Medulla oblongata (tissue), 1 donor: Measurements from ENCODE around the gene PREX1.

Experiments
- DNase-seq: peaks from one replicate; pipeline ENCODE4 v3.0.0-alpha.2; 2015; ENCODE audit errors: extremely low spot score

Gene PREX1

DNA sequence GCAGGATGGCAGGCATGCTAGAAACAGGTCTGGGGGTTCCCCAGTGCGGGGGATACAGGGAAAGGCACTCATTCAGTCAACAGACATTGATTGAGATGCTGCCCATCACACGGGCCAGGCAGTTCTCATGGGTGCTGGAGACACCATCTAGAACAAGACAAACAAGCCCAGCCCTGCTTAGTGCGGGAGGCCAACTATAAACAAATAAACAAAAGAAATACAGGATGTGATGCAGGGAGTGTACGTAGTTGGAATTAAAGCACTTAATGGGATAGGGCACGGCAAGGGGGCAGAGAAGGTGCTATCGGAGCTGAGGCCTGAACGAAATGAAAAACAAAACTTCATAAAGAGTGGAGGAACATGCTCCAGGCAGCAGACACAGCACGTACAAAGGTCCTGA lies 169.3 kb downstream of the PREX1 start:
- no peak for DNase-seq

DNA sequence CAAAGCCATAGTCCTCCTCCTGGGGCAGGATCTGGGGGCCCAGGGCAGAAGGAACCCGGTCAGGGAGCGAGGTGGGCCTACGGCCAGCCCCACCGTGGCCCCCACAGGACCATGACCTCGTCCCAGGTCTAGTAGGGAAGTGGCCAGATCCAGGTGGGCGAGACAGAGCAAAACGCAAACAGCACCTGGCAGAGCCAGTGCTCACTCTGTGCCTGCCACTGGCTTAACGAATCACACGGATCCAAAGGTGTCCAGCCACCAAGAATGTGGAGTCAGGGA lies 169.7 kb downstream of the PREX1 start:
- no peak for DNase-seq

DNA sequence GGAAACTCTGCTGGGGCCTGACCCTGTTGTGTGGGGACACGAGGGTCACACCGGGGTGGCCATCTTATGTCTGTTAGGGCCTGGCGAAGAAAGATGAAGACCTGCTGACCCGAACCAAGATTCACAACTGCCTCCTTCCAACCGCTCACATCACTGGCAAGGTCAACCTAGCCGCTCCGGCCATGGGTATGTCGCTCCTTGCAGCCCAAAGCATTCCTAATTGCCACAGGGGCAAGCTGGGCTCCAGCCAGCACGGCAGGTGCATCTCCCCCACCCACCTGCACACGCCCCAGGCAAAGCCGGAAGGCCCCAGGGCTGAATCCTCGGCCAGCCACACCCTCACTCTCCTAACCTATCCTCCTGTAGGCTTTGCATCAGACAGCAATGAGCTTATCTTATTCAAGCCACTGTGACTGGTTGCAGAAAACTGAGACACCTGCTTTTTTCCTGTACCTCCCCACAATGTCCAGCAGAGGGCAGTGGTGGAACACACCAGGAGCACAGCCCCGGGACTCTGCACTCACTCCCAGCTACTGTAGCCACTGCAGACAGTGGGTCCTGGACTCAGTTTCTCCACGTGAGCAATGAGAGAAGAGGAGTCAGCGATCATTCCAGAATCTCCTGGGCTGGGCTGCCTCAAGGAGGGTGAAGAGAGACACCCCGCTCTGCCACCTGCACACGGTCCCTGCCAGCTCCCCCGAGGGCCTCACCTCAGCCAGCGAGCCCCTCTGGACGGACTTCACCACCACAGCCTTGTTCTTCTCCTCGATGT lies 170.2 kb downstream of the PREX1 start:
- DNase-seq: peak; percentile 97

DNA sequence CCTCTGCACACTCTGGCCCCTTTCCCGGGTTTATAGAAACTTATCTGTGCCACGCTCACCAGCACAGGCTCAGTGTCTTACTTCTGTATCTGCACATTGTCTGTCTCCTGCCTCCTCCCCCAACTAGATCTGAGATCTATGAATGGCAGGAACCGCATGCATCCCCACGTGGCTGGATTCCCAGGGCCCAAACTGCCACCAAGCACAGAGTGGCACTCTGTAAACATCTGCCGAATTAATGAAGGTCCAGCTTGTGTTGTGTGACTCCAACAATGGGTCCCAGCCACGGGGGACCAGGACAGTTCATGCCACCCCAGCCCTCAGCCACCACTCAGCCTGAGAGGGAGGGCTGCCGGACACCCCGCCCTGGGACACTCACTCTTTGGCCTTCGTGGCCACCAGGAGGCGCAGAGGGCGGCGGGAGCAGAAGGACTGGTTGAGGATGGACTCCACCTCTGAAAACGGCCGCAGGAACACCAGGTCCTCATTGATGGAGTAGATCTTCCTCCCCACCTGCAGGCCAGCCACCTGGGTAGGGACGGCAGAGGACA lies 171.1 kb downstream of the PREX1 start:
- peak; percentile 98 for DNase-seq

DNA sequence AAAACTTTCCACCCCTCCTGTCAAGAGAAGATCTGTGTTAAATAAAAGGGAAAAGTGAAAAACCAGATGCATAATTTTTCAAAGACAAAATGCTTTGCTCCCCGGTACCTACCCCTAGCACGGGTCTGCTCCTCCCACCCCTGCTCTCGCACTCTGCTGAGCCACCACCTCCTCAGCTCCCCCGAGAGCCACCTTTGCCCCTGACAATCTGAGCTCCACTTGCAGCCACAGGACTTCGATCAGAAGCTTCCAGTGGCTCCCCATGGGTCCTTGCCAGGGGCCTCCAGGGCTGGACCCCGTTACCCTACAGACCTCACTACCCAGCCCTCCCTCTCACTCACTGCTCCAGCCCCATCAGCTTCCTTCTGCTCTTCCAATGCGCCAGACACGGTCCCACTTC lies 171.7 kb downstream of the PREX1 start:
- no peak for DNase-seq

DNA sequence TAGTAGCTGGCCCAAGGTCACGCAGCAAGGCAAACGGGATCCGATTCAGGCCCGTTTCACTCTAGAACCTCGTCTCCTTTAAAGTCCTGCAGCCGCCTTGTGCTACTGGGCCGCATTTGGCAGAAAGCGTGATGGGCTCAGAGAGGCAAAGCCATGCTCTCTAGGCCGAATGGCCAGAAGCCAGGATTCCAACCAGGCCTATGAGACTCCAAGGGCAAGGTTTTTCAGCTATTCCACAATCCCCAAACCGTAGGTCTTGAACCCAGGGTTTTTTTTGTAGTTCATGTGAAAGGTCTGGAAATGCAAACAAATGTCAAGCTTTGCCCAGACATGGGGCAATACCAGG lies 174.1 kb downstream of the PREX1 start:
- DNase-seq: peak; percentile 64

DNA sequence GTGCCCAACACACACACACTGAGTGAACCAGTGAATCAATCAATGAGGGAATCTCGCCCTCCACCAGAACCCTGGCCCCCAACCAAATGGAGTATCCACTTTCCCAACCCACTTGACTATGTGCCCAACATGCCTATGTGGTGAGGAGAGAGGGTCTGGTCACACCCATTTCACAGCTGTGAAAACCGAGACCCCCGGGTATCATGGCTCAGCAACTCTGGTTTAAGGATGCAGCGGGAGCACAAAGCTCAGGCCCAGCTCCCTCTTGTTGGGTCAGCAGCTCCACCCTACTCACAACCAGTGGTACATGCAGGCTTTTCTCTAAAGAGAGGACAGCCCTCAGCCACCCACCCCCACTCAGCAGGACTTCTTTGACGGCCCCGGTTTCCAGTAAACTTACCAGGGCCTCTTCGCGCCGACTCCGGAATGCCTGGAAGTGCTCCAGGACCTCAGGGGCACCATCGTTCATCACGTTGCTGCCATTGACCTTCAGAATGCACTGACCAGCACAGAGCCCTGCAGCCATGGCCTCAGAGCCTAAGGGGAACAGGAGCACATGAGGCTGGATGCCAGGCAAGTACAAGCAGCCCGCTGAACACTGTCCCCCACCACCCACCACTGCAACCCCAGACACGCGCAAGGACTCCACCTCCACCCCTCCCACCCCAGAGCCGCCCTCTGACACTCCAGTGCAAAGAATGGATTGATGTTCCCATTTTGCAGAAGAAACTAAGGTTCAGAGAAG lies 174.7 kb downstream of the PREX1 start:
- no peak for DNase-seq

DNA sequence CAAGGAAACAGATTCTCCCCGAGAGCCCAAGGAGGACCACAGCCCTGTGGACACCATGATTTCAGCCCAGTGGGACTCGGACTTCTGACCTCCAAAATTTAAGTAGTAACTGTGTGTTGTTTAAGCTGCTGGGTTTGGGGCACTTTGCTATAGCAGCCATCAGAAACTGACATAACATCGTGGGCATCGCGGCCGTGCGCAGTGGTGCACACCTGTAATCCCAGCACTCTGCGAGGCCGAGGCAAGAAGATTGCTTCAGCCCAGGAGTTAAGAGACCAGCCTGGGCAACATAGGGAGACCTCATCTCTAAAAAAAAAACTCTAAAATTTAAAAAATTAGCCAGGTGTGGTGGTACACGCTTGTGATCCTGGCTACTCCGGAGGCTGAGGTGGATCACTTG lies 175.8 kb downstream of the PREX1 start:
- DNase-seq: no peak

DNA sequence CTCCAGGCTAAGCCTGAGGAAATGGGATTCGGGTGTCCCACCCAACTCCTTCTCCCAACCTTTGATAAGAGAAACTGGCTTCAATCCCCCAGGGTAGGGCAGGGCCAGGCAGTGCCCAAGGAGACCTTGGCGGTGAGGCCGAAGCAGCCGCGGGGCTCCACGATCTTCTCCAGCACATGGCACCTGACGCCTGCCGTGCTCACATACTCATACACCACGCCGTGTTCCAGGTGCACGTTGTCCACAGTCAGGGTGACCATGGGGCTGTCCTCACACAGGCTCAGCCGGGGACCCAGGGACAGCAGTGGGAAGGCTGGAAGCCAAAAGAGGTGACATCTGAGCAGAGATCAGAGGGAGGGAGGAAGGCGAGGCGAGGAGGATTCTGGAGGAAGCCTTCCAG lies 176.5 kb downstream of the PREX1 start:
- DNase-seq: no peak

DNA sequence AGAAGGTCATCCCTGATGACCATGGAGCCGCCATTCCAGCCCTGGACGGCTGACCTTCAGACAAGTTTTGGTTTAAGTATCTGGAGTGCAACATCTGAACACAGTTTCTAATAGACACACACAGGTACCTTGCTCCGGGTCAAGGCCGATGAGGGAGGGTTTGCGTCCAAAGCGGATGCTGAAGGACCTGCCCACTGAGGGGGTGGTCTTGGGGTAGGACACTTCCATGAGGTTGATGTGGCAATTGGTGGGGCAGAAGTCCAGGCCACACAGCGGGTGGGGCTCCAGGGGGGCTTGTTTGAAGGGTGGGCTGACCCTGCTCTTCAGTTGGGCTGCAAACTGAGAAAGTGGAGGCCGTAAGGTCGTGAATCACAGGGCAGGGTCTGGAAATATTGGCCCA lies 177.9 kb downstream of the PREX1 start:
- DNase-seq: no peak

DNA sequence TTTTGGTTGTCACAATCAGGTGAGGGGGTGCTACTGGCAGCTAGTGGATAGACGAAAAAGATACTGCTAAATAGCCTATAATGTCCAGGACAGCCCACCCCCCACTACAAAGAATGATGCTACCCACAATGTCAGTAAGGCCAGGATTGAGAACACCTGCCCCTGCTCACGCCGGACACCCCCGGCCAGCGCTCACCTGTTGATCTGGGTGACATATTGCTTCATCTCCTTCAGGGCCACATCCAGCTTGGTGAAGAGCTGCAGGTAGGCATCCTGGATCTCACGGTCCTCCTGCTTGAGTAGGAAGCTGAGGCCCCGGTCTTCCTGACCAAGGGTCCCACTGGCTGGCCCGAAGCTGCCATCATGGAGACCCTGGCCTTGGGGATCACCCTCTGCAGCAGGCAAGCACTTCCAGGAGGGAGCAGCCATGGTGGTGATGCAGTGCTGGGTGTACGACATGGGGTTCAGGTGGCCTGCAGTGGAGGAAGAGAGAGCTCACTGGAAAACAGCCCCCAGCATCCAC lies 178.6 kb downstream of the PREX1 start:
- DNase-seq: no peak

DNA sequence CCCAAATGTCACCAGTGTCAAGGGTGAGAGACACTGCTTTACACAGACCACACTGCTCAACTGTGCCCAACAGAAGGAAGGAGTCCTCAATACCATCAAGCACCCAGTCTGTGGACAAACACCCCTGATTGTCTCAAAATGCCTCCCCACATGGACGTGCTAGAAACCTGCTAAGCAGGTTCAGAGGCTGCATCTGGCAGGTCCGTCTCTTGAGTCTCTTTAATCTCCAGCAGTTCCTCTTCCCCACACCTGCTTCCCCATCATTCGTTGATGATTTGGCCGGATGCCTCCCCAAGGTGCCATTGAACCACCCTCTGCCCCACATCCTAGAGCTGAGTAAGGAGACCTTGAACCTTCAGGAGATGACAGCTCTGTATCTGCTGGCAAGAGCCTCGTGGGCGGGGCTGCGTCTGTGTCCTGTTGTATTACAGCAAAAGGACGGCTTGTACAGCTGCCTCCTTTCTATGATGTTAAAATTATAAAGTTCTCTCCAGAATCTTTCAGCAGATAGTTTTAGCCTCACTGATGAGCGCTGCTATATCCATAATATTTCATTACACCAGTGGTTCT lies 179.2 kb downstream of the PREX1 start:
- no peak for DNase-seq

DNA sequence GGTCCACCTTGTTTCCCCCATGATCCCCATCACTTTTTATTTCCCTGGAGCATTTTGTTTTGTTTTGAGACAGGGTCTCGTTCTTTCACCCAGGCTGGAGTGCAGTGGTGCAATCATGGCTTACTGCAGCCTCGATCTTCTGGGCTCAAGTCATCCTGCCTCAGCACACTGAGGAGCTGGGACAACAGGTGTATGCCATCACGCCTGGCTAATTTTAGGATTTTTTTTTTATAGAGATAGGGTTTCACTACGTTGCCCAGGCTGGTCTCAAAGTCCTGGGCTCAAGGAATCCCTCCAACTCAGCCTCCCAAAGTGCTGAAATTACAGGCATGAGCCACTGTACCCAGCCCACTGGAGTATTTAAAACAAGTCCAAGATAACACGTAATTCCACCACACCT lies 179.9 kb downstream of the PREX1 start:
- no peak for DNase-seq

DNA sequence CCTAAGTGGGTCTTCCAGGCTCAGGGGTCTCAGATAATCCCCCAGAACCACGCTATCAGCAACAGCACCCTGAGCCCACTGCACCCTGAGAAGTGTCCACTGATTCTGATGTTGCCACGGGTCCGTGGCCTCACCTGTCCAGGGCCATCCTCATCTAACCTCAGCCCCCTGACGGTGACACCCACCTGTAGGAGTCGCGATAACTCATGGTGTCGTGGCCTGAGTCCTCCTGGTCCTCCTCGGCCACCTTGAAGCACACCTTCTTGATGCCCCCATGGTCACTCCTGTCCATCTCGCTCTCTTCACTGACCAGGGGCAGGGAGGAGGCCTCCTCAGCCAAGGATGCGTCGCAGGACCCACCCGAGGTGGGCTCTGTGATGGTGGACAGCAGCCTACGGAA lies 182.1 kb downstream of the PREX1 start:
- no peak for DNase-seq

DNA sequence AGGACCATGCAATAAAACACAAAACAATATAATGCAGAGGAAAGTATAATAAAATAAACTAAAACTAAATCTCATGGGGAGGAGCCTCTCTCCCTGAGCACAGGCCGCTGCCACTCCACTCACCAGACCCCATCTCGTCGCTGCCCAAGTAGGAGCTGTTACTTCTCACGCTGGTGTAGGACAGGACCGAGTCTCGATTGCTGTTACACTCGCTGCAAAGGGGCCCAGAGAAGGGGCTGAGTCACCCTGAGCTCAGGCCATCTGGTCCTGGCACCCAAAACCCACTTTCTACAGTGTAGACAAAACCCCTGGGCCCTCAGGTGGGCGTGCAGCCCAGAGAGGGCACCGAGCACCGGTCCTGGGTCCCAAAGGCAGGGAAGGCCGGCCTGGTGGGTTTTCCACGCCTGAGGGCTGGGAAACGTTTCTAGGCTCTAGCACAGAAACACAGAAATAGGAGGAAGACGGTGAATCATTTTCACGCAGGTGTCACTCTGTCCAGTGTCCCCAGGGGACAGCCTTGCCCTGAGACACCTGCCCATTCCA lies 183.4 kb downstream of the PREX1 start:
- no peak for DNase-seq

DNA sequence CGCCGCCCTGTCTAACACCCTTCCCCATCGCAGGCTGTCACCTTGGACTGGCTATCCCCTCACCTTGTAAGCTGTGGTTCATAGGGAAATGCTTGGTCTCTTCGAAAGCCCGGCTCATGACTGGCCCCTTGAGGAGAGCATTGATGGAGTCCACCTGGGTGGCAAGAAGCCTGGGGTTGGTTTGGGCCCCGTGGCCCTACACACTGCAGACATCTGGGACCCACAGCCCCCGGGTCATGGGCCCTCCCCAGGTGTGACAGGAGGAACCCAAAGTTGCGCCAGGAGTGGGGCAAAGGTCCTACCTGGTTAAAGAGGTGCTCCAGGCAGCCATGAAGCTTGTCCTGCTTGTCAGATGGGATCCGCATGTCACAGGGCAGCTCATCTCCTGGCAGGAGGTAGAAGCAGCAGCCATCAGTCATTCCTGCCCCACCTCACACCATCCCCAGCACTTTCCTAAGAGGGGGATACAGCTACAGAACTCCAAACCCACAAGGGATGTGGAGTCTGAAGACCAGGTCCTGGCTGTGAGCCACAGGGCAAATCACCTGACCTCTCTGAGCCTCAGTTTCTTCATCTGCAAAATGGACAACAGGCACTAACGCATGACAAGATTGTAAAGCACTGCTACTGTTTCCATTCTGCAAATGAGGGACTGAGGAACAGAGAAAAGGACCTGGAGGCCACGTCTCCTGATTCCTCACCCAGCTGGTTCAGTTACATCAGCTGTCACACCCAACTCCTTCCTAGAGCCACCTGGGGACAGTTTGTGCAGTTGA lies 185.5 kb downstream of the PREX1 start:
- DNase-seq: no peak

DNA sequence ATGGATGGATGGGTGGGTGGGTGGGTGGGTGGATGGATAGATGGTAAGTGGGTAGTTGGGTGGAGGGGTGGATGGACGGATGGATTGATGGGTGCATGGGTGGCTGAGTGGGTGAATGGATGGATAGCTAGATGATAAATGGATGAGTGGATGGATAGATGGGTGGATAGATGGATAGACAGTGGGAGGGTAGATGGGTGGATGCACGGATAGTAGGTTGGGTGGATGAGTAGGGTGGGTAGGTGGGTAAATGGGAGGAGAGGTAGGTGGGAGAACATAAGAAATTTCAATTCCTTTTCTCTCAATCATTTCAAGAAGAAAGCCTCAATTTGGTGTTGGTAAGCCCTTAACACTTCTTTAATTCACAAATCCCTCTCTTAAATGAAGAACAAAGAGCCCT lies 186.9 kb downstream of the PREX1 start:
- DNase-seq: no peak

DNA sequence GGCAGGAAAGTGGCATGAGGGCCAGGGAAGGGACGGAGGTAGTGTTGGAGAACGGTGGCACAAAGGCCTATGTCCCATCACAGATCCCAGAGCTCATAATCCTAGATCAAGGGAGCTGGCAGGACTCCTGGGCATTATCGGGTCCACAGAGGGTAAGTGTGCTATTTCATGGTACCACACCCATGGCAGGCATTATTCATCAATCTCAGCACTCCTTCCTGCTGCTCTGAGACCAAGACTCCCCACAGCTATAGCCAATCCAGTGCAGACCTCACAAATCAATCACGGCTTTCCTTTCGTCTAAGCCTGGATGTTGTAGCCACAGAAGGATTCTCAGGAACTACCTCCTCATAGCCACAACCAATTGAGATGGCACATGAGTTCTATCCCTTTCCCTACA lies 187.9 kb downstream of the PREX1 start:
- no peak for DNase-seq

DNA sequence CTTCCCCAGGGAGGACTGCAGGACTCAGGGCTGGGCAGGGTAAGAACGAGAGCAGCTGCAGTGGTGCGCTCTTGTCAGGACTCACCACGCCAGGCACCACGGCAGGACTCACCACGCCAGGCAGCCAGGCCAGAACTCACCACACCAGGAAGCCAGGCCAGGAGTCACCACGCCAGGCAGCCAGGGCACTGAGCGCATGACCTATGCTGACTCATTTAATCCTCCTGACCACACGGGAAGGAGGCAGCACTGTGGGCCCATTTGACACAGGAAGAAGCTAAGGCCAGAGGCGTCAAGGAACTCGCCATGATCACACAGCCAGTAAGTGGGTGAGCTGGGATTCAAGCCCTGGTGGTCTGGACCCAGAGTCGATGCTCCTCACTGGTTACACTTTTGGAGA lies 189.3 kb downstream of the PREX1 start:
- no peak for DNase-seq

DNA sequence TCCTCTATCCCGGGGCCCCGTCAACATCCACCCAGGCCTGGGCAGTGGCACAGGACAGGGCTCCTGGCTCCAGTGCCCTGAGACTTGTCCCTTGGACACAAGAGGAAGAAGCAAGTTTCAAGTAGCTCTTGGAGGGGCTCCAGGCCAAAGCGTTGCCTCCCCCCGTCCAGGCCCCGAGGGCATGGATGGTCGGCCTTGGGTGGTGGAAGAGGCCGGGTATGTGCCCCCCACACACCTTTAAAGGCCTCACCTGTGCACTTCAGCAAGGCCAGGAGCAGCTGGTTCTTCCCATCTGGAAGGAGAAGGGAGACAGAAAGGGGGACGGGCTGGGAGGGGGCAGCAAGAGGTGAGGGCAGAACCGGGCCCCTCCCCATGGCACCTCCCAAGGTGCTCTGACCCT lies 190.3 kb downstream of the PREX1 start:
- no peak for DNase-seq

DNA sequence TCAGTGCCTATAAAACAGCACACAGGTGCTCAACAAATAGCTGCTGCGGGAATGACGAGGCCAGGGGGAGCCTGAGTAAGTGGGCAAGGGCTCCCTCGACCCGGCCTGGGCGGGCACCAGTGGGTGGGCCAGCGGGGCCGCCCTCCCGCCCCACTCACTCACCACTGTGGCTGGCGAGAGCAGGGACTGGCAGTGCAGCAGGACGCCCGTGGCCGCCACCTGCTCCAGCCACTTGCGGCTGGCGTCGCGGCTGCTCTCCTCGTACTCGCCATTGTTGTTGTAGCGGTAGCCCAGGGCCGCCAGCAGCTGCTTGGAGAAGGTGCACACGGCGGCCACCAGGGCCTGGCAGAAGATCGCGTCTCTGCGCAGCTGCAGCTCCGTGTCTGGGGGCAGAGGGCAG lies 191.5 kb downstream of the PREX1 start:
- no peak for DNase-seq

DNA sequence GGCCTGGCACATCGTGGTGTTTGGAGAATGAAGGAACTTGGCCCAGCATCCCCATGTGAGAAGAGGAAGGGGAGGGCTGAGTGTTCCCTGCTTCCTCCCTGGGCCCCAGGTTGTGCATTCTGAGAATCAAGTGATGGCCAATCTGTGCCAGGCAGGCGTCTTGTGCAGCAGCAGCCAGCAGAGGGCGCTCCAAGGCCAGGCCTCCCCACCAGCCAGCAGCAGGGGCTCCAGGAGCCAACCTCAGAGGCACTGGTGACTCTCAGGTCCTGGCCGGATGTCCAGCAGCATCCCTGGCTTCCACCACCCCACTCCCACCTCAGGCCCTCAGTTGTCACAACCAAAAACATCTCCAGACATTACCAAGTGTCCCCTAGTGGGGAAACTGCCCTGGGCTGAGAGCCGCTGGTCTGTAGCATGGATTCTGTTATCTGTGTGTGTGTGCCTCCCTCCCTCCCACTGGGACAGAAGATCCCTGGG lies 192.0 kb downstream of the PREX1 start:
- peak; percentile 82 for DNase-seq
